GM19395 (cell line): Measurements from ENCODE around the gene WBP2.
A peak's percentile ranks its signal among the peaks of the same experiment; 100 is the strongest.

Experiments used
- ATAC-seq: cut with Tn5 transposase; IDR thresholded peaks from one replicate; pipeline ENCODE4 v1.9.1; 2021; ENCODE audit warnings: mild to moderate bottlenecking, moderate library complexity; ENCODE audit not compliant: unreplicated experiment

WBP2 gene

GRCh38 chr17:75855310-75856061 is at the start of gene WBP2:
TSS of gene WBP2 (minus strand) at chr17:75855335. CDS start at chr17:75855297, 38 bp downstream.
- peak; percentile 90 for ATAC-seq

GRCh38 chr17:75902406-75902805 is 47.3 kb upstream of the WBP2 start:
- no peak for ATAC-seq

GRCh38 chr17:75901727-75902126 is 46.6 kb upstream of the WBP2 start:
- no peak for ATAC-seq

GRCh38 chr17:75900691-75901533 is 45.8 kb upstream of the WBP2 start:
- no peak for ATAC-seq

GRCh38 chr17:75899767-75900468 is 44.8 kb upstream of the WBP2 start:
- ATAC-seq = no peak

- ATAC-seq = no peak
Observed at GRCh38 chr17:75899353-75899752, 44.2 kb upstream of the WBP2 start.

- ATAC-seq = no peak
Observed at GRCh38 chr17:75898791-75899190, 43.7 kb upstream of the WBP2 start.

GRCh38 chr17:75898065-75898464 is 42.9 kb upstream of the WBP2 start:
- ATAC-seq = no peak

GRCh38 chr17:75897160-75898019 is 42.3 kb upstream of the WBP2 start:
- ATAC-seq = no peak

- peak; percentile 62 for ATAC-seq
Observed at GRCh38 chr17:75896415-75897159, 41.5 kb upstream of the WBP2 start, which contains the start of gene TRIM65. TSS of gene TRIM65 (minus strand) at chr17:75896951. CDS start at chr17:75896937, 14 bp downstream.

GRCh38 chr17:75895370-75896155 is 40.4 kb upstream of the WBP2 start:
- no peak for ATAC-seq

GRCh38 chr17:75894049-75894733 is 39.1 kb upstream of the WBP2 start:
- no peak for ATAC-seq

- no peak for ATAC-seq
Observed at GRCh38 chr17:75893305-75894048, 38.3 kb upstream of the WBP2 start.

- ATAC-seq = no peak
Observed at GRCh38 chr17:75892556-75893224, 37.6 kb upstream of the WBP2 start.

GRCh38 chr17:75891605-75892555 is 36.7 kb upstream of the WBP2 start:
- ATAC-seq = no peak

GRCh38 chr17:75891022-75891604 is 36.0 kb upstream of the WBP2 start:
- no peak for ATAC-seq
